SIG-M5 treated with dmso at 0.1 percent for 504 hours (cell line): ENCODE results near the gene LYRM4.
"Not testable (repeated sequence)": the region's sequence is repeated elsewhere in the genome, so short reads cannot be mapped to it uniquely, and the experiment has no call there.

ENCODE experiments used
- DNase-seq: peaks from one replicate; lab custom pipeline; 2025; ENCODE audit not compliant: unreplicated experiment; lab: John Stamatoyannopoulos, UW

Gene LYRM4

GRCh38 chr6:5083307-5083583, 177.5 kb downstream of the LYRM4 start:
- no peak for DNase-seq

- DNase-seq = peak; percentile 52
Measured at GRCh38 chr6:5082487-5083306, 178.1 kb downstream of the LYRM4 start.

- DNase-seq = no peak
Measured at GRCh38 chr6:5081955-5082354, 178.8 kb downstream of the LYRM4 start.

GRCh38 chr6:5081182-5081581, 179.6 kb downstream of the LYRM4 start:
- no peak for DNase-seq

GRCh38 chr6:5080574-5080973, 180.2 kb downstream of the LYRM4 start:
- DNase-seq = no peak

GRCh38 chr6:5079692-5080091, 181.1 kb downstream of the LYRM4 start:
- no peak for DNase-seq

- DNase-seq = peak; percentile 24
Measured at GRCh38 chr6:5078121-5078669, 182.6 kb downstream of the LYRM4 start.

- DNase-seq = no peak
Measured at GRCh38 chr6:5076931-5077330, 183.8 kb downstream of the LYRM4 start.

GRCh38 chr6:5073992-5074391, 186.8 kb downstream of the LYRM4 start:
- no peak for DNase-seq

GRCh38 chr6:5072440-5072839, 188.3 kb downstream of the LYRM4 start:
- DNase-seq = no peak

- no peak for DNase-seq
Measured at GRCh38 chr6:5071216-5071615, 189.5 kb downstream of the LYRM4 start.

GRCh38 chr6:5068153-5068751, 192.5 kb downstream of the LYRM4 start:
- DNase-seq = no peak

GRCh38 chr6:5067305-5067704, 193.4 kb downstream of the LYRM4 start:
- DNase-seq = no peak

GRCh38 chr6:5066456-5067093, 194.2 kb downstream of the LYRM4 start:
- no peak for DNase-seq

- DNase-seq = no peak
Measured at GRCh38 chr6:5063617-5064016, 197.1 kb downstream of the LYRM4 start.

GRCh38 chr6:5061152-5061551, 199.6 kb downstream of the LYRM4 start:
- peak; percentile 10 for DNase-seq

- DNase-seq = not testable (repeated sequence)
Measured at GRCh38 chr6:5060439-5060838, 200.3 kb downstream of the LYRM4 start.

- DNase-seq = no peak
Measured at GRCh38 chr6:5059036-5059896, 201.5 kb downstream of the LYRM4 start.
